ENCODE results near the gene SEC11A.

SEC11A gene

GRCh38 chr15:84638103-84638502, 77.8 kb downstream of the SEC11A start:
- no peaks in the 10 kb centered on the region for H3K9me2 ChIP-seq (replicated peaks; ENCODE audit: control insufficient read depth, low read length)
- H3K4me3 ChIP-seq (ENCODE audit: low read length) = no peak overlapping the region
- peaks cover 4% of the 10 kb centered on the region; the same call in 1 of the 2 replicates for H3K27me3 ChIP-seq (ENCODE audit: control insufficient read depth, low read length)
- H3K9me3 ChIP-seq (ENCODE audit: control insufficient read depth, insufficient read depth, low read length) = no peaks in the 10 kb centered on the region
- peaks cover 24% of the 10 kb centered on the region for H3K4me1 ChIP-seq (ENCODE audit: control insufficient read depth, low read length)
- H3K36me3 ChIP-seq (ENCODE audit: control insufficient read depth, low read length) = peaks cover 53% of the 10 kb centered on the region
- no peak overlapping the region for H3K27ac ChIP-seq (ENCODE audit: low read depth, low read length)
- peaks cover 2% of the 10 kb centered on the region; the same call in 1 of the 2 replicates for H3K79me2 ChIP-seq (ENCODE audit: control insufficient read depth, low read length)
- H3F3A ChIP-seq (ENCODE audit: control insufficient read depth, insufficient read depth) = peaks cover 20% of the 10 kb centered on the region
- TF ChIP-seq CTCF (IDR thresholded peaks at IDR 0.05; ENCODE audit: low read depth, low read length, poor library complexity, severe bottlenecking) = no peak
- TF ChIP-seq EZH2phosphoT487 (IDR thresholded peaks at IDR 0.05; ENCODE audit: borderline replicate concordance, low read length) = no peak
- H4K20me1 ChIP-seq (ENCODE audit: control insufficient read depth, insufficient read depth, low read depth, low read length) = no peaks in the 10 kb centered on the region
- H3K4me2 ChIP-seq (ENCODE audit: low read length) = no peak overlapping the region

- H3K4me1 ChIP-seq (ENCODE audit: control insufficient read depth, low read length) = peaks cover 42% of the 10 kb centered on the region
- H3K4me3 ChIP-seq (ENCODE audit: low read length) = peak overlapping the region; percentile 84
- H3K27ac ChIP-seq (ENCODE audit: low read depth, low read length) = no peak overlapping the region
- no peaks in the 10 kb centered on the region for H3K9me2 ChIP-seq (replicated peaks; ENCODE audit: control insufficient read depth, low read length)
- peaks cover 19% of the 10 kb centered on the region for H3K36me3 ChIP-seq (ENCODE audit: control insufficient read depth, low read length)
- TF ChIP-seq EZH2phosphoT487 (IDR thresholded peaks at IDR 0.05; ENCODE audit: borderline replicate concordance, low read length) = no peak
- TF ChIP-seq CTCF (IDR thresholded peaks at IDR 0.05; ENCODE audit: low read depth, low read length, poor library complexity, severe bottlenecking) = no peak
- H3K9me3 ChIP-seq (ENCODE audit: control insufficient read depth, insufficient read depth, low read length) = no peaks in the 10 kb centered on the region
- H3K4me2 ChIP-seq (ENCODE audit: low read length) = peak overlapping the region; percentile 91
- peaks cover 16% of the 10 kb centered on the region for H3K79me2 ChIP-seq (ENCODE audit: control insufficient read depth, low read length)
- peaks cover 4% of the 10 kb centered on the region; the same call in 1 of the 2 replicates for H3K27me3 ChIP-seq (ENCODE audit: control insufficient read depth, low read length)
- peaks cover 17% of the 10 kb centered on the region for H3F3A ChIP-seq (ENCODE audit: control insufficient read depth, insufficient read depth)
- H4K20me1 ChIP-seq (ENCODE audit: control insufficient read depth, insufficient read depth, low read depth, low read length) = no peaks in the 10 kb centered on the region
Observed at GRCh38 chr15:84634228-84634837, 81.6 kb downstream of the SEC11A start.

- H3K4me1 ChIP-seq (ENCODE audit: control insufficient read depth, low read length) = peaks cover 42% of the 10 kb centered on the region
- peaks cover 15% of the 10 kb centered on the region for H3K36me3 ChIP-seq (ENCODE audit: control insufficient read depth, low read length)
- peak overlapping the region; percentile 91 for H3K4me2 ChIP-seq (ENCODE audit: low read length)
- H3K79me2 ChIP-seq (ENCODE audit: control insufficient read depth, low read length) = peaks cover 16% of the 10 kb centered on the region
- H3K27me3 ChIP-seq (ENCODE audit: control insufficient read depth, low read length) = peaks cover 4% of the 10 kb centered on the region; the same call in 1 of the 2 replicates
- no peak overlapping the region for H3K27ac ChIP-seq (ENCODE audit: low read depth, low read length)
- no peaks in the 10 kb centered on the region for H3K9me3 ChIP-seq (ENCODE audit: control insufficient read depth, insufficient read depth, low read length)
- no peaks in the 10 kb centered on the region for H4K20me1 ChIP-seq (ENCODE audit: control insufficient read depth, insufficient read depth, low read depth, low read length)
- TF ChIP-seq EZH2phosphoT487 (IDR thresholded peaks at IDR 0.05; ENCODE audit: borderline replicate concordance, low read length) (no peak), CTCF (IDR thresholded peaks at IDR 0.05; ENCODE audit: low read depth, low read length, poor library complexity, severe bottlenecking) (no peak)
- peak overlapping the region; percentile 84 for H3K4me3 ChIP-seq (ENCODE audit: low read length)
- no peaks in the 10 kb centered on the region for H3K9me2 ChIP-seq (replicated peaks; ENCODE audit: control insufficient read depth, low read length)
- peaks cover 17% of the 10 kb centered on the region for H3F3A ChIP-seq (ENCODE audit: control insufficient read depth, insufficient read depth)
Observed at GRCh38 chr15:84633311-84634227, 82.4 kb downstream of the SEC11A start.

All from DOHH2 (cell line).